ENCODE results near the gene C2orf81.
A peak's percentile ranks its signal among the peaks of the same experiment; 100 is the strongest.

Gene C2orf81

GRCh38 chr2:74415762-74416395 lies 5.5 kb downstream of the C2orf81 start:
- no peaks in the 10 kb centered on the region for H4K20me1 ChIP-seq (ENCODE audit: insufficient read depth, low read length)
- peaks cover 5% of the 10 kb centered on the region; the same call in 1 of the 2 replicates for H3K27me3 ChIP-seq (ENCODE audit: insufficient read depth, low read length)
- no peak overlapping the region for H3K4me3 ChIP-seq (ENCODE audit: low read depth, low read length, poor library complexity, severe bottlenecking)
- H3K9me2 ChIP-seq (ENCODE audit: low read depth, low read length), result no peaks in the 10 kb centered on the region
- no peaks in the 10 kb centered on the region for H3F3A ChIP-seq (ENCODE audit: insufficient read depth, low read length)
- no peaks in the 10 kb centered on the region for H3K36me3 ChIP-seq (ENCODE audit: insufficient read depth, low read length)
- no peak for TF ChIP-seq EZH2 (IDR thresholded peaks at IDR 0.05; ENCODE audit: borderline replicate concordance, low read length)
- TF ChIP-seq CTCF (IDR thresholded peaks at IDR 0.05; ENCODE audit: low read length), result no peak
- no peaks in the 10 kb centered on the region for H3K79me2 ChIP-seq (ENCODE audit: insufficient read depth, low read length)
- no peaks in the 10 kb centered on the region for H3K9me3 ChIP-seq (ENCODE audit: low read length)
- no peak overlapping the region for H3K9ac ChIP-seq (ENCODE audit: low read length)
- H3K4me2 ChIP-seq (ENCODE audit: low read length), result no peak overlapping the region
- H2AFZ ChIP-seq (ENCODE audit: low read length), result no peak overlapping the region
- H3K27ac ChIP-seq (ENCODE audit: low read depth, low read length, poor library complexity, severe bottlenecking), result no peak overlapping the region
- peaks cover 18% of the 10 kb centered on the region for H3K4me1 ChIP-seq (ENCODE audit: insufficient read depth, low read length, severe bottlenecking)

DNA sequence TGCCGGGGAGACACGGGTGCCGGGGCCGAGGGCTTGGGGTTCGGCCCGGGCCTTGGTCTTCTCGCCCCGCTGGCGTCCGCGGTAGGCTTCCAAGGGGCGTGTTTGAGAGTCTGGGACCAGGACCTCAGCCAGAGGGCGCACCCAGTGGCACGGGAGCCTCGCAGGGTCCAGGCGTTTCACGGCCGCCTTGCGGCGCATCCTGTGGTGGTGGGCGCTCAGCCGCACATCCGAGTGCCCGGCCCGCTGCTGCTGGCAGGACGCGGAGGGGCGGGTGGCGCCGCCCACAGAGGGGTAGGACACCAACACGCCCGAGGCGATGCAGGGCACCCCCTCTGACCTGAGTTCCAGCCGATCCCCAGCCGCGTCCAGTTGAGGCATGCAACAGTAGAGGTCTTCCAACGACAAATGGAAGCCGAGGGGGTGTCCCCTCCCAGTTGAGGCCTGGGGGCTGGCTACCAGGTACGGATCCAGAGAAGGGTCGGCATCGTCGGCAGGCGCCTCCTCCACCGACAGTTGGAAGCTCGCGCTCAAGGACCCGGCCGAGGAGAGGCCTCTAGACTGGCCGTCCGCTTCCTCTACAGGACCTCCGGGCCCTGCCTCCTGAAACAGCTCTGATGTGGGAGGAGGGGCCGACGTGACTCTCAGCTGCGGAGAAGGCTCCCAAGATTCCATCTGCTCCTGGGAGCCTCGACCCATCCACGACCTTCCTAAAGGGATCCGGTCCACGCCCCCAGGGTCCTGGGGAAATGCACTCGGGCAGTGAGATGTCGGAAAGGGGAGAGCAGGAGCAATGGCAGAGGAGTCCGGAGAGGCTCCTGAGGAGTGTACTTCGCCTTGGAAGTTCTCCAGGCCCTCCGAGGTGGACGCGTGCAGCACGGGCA lies 6.3 kb downstream of the C2orf81 start:
- Histone ChIP-seq H3K79me2 (ENCODE audit: insufficient read depth, low read length) (no peaks in the 10 kb centered on the region), H3K27me3 (ENCODE audit: insufficient read depth, low read length) (peaks cover 5% of the 10 kb centered on the region; the same call in 1 of the 2 replicates), H3K36me3 (ENCODE audit: insufficient read depth, low read length) (no peaks in the 10 kb centered on the region), H3K4me1 (ENCODE audit: insufficient read depth, low read length, severe bottlenecking) (peaks cover 11% of the 10 kb centered on the region), H3F3A (ENCODE audit: insufficient read depth, low read length) (no peaks in the 10 kb centered on the region), H3K4me2 (ENCODE audit: low read length) (peak overlapping the region; percentile 17; the same call in 1 of the 2 replicates), H3K9ac (ENCODE audit: low read length) (no peak overlapping the region), H3K4me3 (ENCODE audit: low read depth, low read length, poor library complexity, severe bottlenecking) (no peak overlapping the region), H3K9me3 (ENCODE audit: low read length) (no peaks in the 10 kb centered on the region), H3K9me2 (ENCODE audit: low read depth, low read length) (no peaks in the 10 kb centered on the region), H3K27ac (ENCODE audit: low read depth, low read length, poor library complexity, severe bottlenecking) (no peak overlapping the region), H2AFZ (ENCODE audit: low read length) (no peak overlapping the region), H4K20me1 (ENCODE audit: insufficient read depth, low read length) (no peaks in the 10 kb centered on the region)
- peak; percentile 18; the same call in 1 of the 2 replicates for TF ChIP-seq CTCF (IDR thresholded peaks at IDR 0.05; ENCODE audit: low read length)
- TF ChIP-seq EZH2 (IDR thresholded peaks at IDR 0.05; ENCODE audit: borderline replicate concordance, low read length), result no peak

DNA sequence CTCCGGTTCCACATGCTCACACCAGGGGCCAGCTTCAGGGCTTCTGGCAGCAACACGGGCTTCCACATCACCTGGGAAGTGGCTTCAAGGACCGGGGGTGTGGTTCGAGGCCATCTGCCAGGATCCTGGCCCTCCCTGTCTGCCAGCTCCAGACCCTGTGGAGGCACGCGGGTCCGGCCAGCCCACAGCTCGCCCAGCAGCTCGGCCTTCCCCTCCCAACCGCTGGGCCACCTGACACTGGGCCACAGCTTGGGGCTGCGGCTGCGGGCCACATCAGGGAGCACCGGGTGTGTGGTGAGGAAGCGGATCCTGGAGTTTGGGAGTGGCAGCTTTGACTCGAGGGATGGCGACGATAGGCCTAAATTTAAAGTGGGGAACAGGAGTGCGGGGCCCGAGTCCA lies 7.0 kb downstream of the C2orf81 start:
- H3K27ac ChIP-seq (ENCODE audit: low read depth, low read length, poor library complexity, severe bottlenecking), result no peak overlapping the region
- no peak overlapping the region for H3K4me3 ChIP-seq (ENCODE audit: low read depth, low read length, poor library complexity, severe bottlenecking)
- no peak overlapping the region for H2AFZ ChIP-seq (ENCODE audit: low read length)
- H3K36me3 ChIP-seq (ENCODE audit: insufficient read depth, low read length), result no peaks in the 10 kb centered on the region
- peaks cover 5% of the 10 kb centered on the region; the same call in 1 of the 2 replicates for H3K27me3 ChIP-seq (ENCODE audit: insufficient read depth, low read length)
- H3K9me3 ChIP-seq (ENCODE audit: low read length), result no peaks in the 10 kb centered on the region
- no peaks in the 10 kb centered on the region for H3K9me2 ChIP-seq (ENCODE audit: low read depth, low read length)
- TF ChIP-seq EZH2 (IDR thresholded peaks at IDR 0.05; ENCODE audit: borderline replicate concordance, low read length), result no peak
- TF ChIP-seq CTCF (IDR thresholded peaks at IDR 0.05; ENCODE audit: low read length), result no peak
- H3K4me1 ChIP-seq (ENCODE audit: insufficient read depth, low read length, severe bottlenecking), result peaks cover 4% of the 10 kb centered on the region
- no peaks in the 10 kb centered on the region for H3K79me2 ChIP-seq (ENCODE audit: insufficient read depth, low read length)
- H3F3A ChIP-seq (ENCODE audit: insufficient read depth, low read length), result no peaks in the 10 kb centered on the region
- H3K9ac ChIP-seq (ENCODE audit: low read length), result no peak overlapping the region
- H4K20me1 ChIP-seq (ENCODE audit: insufficient read depth, low read length), result no peaks in the 10 kb centered on the region
- peak overlapping the region; percentile 17; the same call in 1 of the 2 replicates for H3K4me2 ChIP-seq (ENCODE audit: low read length)
